Measurements from ENCODE around the gene PKN3. TPM values are rescaled to one million over a fixed set of nuclear protein-coding genes. Genes with fewer than 3 reads are reported as not detected.
A peak's percentile ranks its signal among the peaks of the same experiment; 100 is the strongest.

The PKN3 gene
- total and polyA plus RNA-seq, 2 of the 13 experiments (the other 11 are each of a cell fraction or from before 2014, with no cell fraction given) = 10.5 to 13.2 TPM

DNA sequence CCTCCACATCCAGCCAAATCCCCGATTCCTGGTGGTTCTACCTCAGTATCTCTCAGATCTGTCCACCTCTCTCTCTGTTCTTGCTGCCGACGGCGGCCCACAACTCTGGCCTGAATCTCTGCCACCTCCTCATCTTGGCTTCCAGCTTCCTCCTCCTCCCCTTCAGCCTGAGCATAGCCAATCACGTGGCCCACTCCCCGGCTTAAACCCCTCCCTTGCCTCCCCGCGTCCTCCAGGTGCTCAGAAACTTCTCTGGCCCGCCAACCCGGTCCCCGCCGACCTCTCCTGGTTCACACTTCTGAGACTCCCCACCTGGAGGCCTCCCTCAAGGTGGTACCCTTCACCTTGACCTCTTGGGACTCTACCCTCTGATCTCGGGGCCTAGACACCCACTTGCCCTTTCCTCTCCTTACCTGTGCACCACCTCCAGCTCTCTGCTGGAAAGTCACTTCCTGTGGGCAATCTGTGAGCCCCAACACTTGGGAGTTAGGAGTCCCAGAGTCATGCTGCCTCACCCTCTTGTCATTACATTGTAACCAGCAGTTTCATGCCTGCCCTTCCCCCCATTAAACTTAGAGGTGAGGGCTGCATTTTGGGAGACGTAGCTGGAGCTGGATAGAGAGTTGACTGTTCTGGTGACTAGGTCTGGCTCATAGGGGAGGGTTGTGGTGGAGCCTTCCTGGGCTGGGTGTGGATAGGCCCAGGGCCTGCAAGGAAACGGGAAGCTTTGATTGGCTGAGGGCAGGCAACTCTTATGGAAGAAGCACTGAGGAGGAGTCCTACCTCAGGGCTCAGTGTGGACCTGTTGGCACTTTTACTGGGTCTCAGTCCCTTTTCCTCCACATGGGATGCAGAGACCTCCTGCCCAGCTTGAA is 17.7 kb upstream of the PKN3 start (continued):
- TF ChIP-seq AKNA (CRISPR knock-in tag; IDR thresholded peaks at IDR 0.05; ENCODE audit: borderline replicate concordance) = no peak
- no peak for TF ChIP-seq E2F1 (CRISPR knock-in tag; IDR thresholded peaks at IDR 0.05)
- no peak for TF ChIP-seq ZNF567 (CRISPR knock-in tag; IDR thresholded peaks at IDR 0.05; ENCODE audit: borderline replicate concordance)
- no peak for TF ChIP-seq HMG20A (CRISPR knock-in tag; IDR thresholded peaks at IDR 0.05; ENCODE audit: borderline replicate concordance)
- TF ChIP-seq CC2D1A (CRISPR knock-in tag; IDR thresholded peaks at IDR 0.05) = no peak
- 0 out of 2 replicates have a peak, but pooled peaks have one; percentile 37 for TF ChIP-seq PAWR (CRISPR knock-in tag; IDR thresholded peaks at IDR 0.05; ENCODE audit: borderline replicate concordance)
- TF ChIP-seq SMC3 (IDR thresholded peaks at IDR 0.05; ENCODE audit: low read length) = no peak
- no peak for TF ChIP-seq ZNF574 (CRISPR knock-in tag; IDR thresholded peaks at IDR 0.05)
- TF ChIP-seq PRPF4 (IDR thresholded peaks at IDR 0.05; ENCODE audit: low read depth, low read length, poor library complexity, severe bottlenecking) = no peak
- no peak for TF ChIP-seq HCFC1 (IDR thresholded peaks at IDR 0.05; ENCODE audit: low read depth, low read length)
- TF ChIP-seq CBX2 (IDR thresholded peaks at IDR 0.05; ENCODE audit: low read depth, low read length) = no peak
- no peak for TF ChIP-seq CBX2 (CRISPR knock-in tag; IDR thresholded peaks at IDR 0.05; ENCODE audit: low read depth)
- TF ChIP-seq PBX2 (CRISPR knock-in tag; IDR thresholded peaks at IDR 0.05) = no peak
- no peak for TF ChIP-seq NFATC3 (CRISPR knock-in tag; IDR thresholded peaks at IDR 0.05)
- no peak for TF ChIP-seq GTF3A (CRISPR knock-in tag; conservative IDR thresholded peaks at IDR 0.05)
- TF ChIP-seq TRIM24 (CRISPR knock-in tag; IDR thresholded peaks at IDR 0.05) = no peak
- TF ChIP-seq ZNF274 (CRISPR knock-in tag; IDR thresholded peaks at IDR 0.05) = no peak
- TF ChIP-seq ZNF850 (CRISPR knock-in tag; conservative IDR thresholded peaks at IDR 0.05) = no peak
- TF ChIP-seq ZNF484 (CRISPR knock-in tag; IDR thresholded peaks at IDR 0.05; ENCODE audit: borderline replicate concordance, low read depth) = no peak
